Frontal cortex (tissue), 4 donors: ENCODE measurements around the gene EML2. TPM values are rescaled to one million over a fixed set of nuclear protein-coding genes. Genes with fewer than 3 reads are reported as not detected.
"Not testable (repeated sequence)": the region's sequence is repeated elsewhere in the genome, so short reads cannot be mapped to it uniquely, and the experiment has no call there.

Source experiments
- DNase-seq, 2 donors: peaks; one replicate each; pipeline ENCODE4 v3.0.0; 2012; ENCODE audit warnings: low spot score in 2 of 2
- FAIRE-seq: peaks from 2 replicates; lab custom pipeline; 2012; peaks lifted over from hg19 to GRCh38; lab: Jason Lieb, UNC
- total RNA-seq: library from RNA; depleted of rRNA; stranded (reverse); fragments of >200 nt; gene quantifications from one replicate; pipeline ENCODE4 v1.2.3, GENCODE V29; 2014
- donor health status: control.
- donor health status: control.
- donor health status: control.

EML2 gene
- total RNA-seq, 1 donor from 2014 or later: 13.0 TPM

GRCh38 chr19:45628219-45628618, 11.0 kb downstream of the EML2 start:
- DNase-seq, FAIRE-seq: not testable (repeated sequence)

DNA sequence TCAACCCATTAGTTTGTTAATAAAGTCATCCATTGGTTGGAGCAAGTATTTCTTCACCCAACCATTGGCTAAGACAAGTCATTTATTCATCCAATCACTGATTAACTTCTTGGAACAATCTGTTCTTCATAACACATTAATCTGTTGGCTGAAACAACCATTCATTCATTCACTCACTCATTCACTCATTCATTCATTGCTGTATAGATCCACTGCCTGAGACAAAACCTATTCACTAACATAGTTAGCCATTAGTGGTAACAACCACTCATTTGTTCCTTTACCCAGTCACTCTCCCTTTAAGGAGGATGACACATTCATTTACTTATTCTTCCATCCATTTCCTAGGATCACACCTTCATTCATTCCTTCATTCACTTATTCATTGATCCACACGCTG, 15.2 kb downstream of the EML2 start:
- FAIRE-seq (no peak), DNase-seq (peak in 1 of 2 donors; percentile 3)

- FAIRE-seq: no peak
- DNase-seq: peak in 1 of 2 donors; percentile 3
Measured at GRCh38 chr19:45621976-45622503, 17.2 kb downstream of the EML2 start.

GRCh38 chr19:45621389-45621788, 17.8 kb downstream of the EML2 start:
- peak in 1 of 2 donors; percentile 15 for DNase-seq
- no peak for FAIRE-seq

DNA sequence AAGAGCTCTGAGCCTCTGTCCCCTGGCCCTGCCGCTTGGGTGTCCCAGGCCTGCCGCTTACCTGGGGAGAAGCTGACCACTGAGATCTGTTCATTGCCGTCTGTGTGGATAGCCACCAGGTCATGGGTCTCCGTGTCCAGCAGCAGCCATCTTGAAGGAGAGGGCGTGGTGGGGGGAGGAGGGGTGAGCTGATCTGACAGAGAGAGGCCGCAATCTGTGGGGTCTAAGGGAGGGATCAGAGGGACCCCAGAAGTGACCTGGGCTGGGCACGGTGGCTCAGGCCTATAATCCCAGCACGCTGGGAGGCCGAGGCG, 22.5 kb downstream of the EML2 start:
- FAIRE-seq: no peak

GRCh38 chr19:45615795-45616703, 23.1 kb downstream of the EML2 start:
- no peak for FAIRE-seq

More for the DNA sequence above, 22.5 kb downstream of the EML2 start:
- no peak for DNase-seq

DNA sequence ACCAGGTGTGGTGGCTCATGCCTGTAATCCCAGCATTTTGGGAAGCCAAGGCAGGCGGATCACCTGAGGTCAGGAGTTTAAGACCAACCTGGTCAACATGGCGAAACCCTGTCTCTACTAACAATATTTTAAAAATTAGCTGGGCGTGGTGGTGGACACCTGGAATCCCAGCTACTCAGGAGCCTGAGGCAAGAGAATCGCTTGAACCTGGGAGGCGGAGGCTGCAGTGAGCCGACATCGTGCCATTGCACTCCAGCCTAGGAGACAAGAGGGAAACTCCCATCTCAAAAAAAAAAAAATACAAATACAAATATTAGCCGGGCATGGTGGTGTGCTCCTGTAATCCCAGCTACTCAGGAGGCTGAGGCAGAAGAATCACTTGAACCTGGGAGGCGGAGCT, 24.1 kb downstream of the EML2 start:
- not testable (repeated sequence) for FAIRE-seq, DNase-seq

More at GRCh38 chr19:45615795-45616703, 23.1 kb downstream of the EML2 start:
- DNase-seq: peak in 1 of 2 donors; percentile 73

- FAIRE-seq (no peak), DNase-seq (no peak)
Measured at GRCh38 chr19:45613926-45614725, 25.1 kb downstream of the EML2 start.

- DNase-seq (no peak), FAIRE-seq (no peak)
Measured at GRCh38 chr19:45608948-45609347, 30.2 kb downstream of the EML2 start.

- no peak for FAIRE-seq
- DNase-seq: peak; percentile 66 to 78
Measured at GRCh38 chr19:45607071-45608029, 31.8 kb downstream of the EML2 start.

- DNase-seq (peak in 1 of 2 donors; percentile 69), FAIRE-seq (no peak)
Measured at GRCh38 chr19:45601524-45602374, 37.4 kb downstream of the EML2 start, which contains the start of gene GPR4. Gene GPR4 (minus strand): TSS chr19:45602212. CDS start chr19:45591866, 10,346 bp downstream.

- no peak for DNase-seq
- FAIRE-seq: no peak
Measured at GRCh38 chr19:45601115-45601514, 38.1 kb downstream of the EML2 start.

DNA sequence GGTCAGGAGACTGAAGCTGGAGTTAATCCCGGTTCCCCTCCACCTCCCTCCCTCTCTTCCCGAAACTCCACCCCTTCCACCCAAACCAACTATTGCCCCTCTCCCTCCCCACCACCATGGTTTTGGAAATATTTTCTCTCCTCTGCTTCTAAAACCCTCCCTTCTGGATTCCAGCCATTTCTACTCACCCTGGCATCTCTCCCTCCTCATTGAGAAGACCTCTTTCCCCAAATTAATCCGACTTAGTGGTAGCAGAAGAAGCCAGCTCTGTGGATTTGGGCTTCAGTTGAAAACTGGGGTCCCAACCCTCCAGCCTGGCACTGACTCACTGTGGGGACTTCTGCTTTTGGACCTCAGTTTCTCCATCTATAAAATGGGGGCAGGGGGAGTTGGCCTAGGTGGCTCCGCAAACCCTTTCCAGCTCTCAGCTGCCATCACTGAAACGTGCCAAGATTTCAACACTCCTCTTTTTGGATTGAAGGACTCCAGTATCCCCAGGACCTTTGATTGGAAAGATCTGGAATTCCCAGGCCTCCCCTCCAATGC, 38.8 kb downstream of the EML2 start:
- no peak for FAIRE-seq
- no peak for DNase-seq

DNA sequence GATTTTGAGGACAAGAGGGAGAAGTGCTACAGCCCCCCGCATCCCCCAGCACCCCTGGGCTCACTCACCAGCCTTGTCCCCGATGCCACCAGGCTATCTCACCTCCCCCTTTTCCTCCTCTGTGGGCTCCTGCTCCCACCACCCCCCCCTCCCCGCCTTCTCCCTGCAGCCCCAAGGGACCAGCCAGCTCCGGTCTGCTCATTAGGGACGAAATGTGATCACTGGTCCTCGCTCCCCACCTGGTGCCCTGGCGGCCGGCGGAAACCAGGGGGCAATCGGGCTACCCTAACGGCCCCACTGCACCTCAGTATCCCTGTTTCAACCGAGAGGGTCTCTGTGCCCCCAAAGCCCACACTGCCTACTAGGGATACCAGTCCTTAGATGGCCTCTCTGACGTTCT, 39.9 kb downstream of the EML2 start:
- no peak for DNase-seq
- FAIRE-seq: no peak

DNA sequence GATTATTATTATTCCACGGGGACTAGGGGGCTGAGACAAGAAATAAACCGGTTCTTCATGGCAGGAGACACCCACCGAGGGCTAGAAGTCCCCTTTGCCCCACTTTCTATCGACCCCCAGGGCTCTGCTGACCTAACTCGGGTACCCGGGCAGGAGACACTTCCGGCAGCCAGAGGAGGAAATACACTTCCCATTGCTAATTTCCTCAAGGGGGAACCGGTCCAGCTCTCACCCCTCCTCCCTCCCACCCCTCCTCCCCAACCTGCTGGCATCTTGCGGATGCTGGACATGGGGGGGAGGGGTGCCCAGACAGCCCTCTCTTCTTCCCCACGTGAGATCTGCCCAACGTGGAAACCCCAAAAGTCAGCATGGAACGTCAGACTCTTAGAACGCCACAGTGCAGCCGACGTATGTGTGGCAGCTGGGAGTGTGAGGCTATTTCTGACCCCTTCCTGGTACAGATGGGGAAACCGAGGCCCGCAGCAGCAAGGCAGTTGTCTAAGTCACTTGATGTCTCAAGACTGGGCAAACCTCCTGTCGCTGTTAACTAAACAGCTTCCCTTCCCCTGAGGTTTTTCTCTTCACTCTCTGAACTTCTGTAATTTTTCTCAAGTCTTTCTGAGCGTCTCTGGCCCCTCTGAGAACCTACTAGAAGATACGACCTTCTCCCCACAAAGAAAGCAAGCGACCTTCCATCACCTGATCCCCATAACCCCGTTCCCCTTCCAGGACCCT, 40.8 kb downstream of the EML2 start:
- no peak for FAIRE-seq
- DNase-seq: no peak

DNA sequence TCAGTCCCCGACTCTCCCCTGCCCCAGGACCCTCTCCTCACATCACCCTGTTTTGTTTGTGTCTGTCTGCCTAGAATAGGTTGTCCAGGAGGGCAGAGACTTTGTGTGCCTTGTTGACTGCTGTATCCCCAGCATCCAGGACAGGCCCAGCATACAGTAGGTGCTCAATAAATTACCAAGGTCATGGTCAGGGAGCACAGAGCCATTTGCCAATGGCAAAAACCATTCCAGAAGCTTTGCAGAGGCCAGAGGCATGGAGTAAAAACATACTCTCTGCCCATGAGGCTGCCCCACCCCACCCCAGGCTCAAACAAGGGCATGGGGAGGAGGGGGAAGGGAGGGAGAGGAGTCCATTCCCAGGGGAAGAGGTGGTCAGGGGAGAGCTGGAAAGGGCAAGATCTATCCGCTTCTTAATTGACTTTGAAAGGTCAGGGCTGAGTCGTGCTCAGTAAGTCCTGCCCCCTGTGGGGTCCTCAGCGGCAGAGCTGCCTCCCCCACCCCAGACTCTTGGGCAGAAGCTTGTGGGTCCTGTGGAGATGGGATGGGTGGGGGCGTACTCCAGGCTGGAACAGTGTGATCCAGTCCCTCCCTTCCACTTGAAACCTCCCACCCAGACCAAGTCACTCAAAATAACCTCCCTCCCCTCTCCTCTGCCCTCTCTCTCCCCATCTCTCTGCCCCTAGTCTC, 41.6 kb downstream of the EML2 start:
- FAIRE-seq: no peak
- no peak for DNase-seq

- FAIRE-seq (no peak), DNase-seq (no peak)
Measured at GRCh38 chr19:45595814-45596213, 43.4 kb downstream of the EML2 start.
